Endodermal cell (in vitro differentiated cells): Measurements from ENCODE around the gene TDRD5. TPM values are rescaled to one million over a fixed set of nuclear protein-coding genes. Genes with fewer than 3 reads are reported as not detected.

Experiments
- DNase-seq: peaks from one replicate; pipeline ENCODE4 v3.0.0-alpha.2; 2017
- H3K27ac ChIP-seq: 2 replicates; pipeline ENCODE4 v1.5.1; 2013; ENCODE audit warnings: mild to moderate bottlenecking, low read depth, low read length, moderate library complexity
- H3K27me3 ChIP-seq: 2 replicates; pipeline ENCODE4 v1.6.1; 2013; ENCODE audit warnings: mild to moderate bottlenecking, low read length, moderate library complexity; ENCODE audit not compliant: insufficient read depth, control insufficient read depth, poor library complexity, severe bottlenecking
- H3K36me3 ChIP-seq: 2 replicates; pipeline ENCODE4 v1.7.0; 2013; ENCODE audit warnings: mild to moderate bottlenecking, low read length, moderate library complexity; ENCODE audit not compliant: control insufficient read depth, insufficient read depth
- H3K4me1 ChIP-seq: one replicate; pipeline ENCODE4 v1.7.0; 2013; ENCODE audit warnings: low read length; ENCODE audit not compliant: control insufficient read depth, insufficient read depth
- H3K4me3 ChIP-seq: 2 replicates; pipeline ENCODE4 v1.5.1; 2013; ENCODE audit warnings: mild to moderate bottlenecking, low read length, moderate library complexity
- H3K9ac ChIP-seq: 2 replicates; pipeline ENCODE4 v1.6.1; 2013; ENCODE audit warnings: mild to moderate bottlenecking, low read length, moderate library complexity; ENCODE audit not compliant: poor library complexity, severe bottlenecking; ENCODE audit errors: extremely low read depth
- H3K9me3 ChIP-seq: 2 replicates; pipeline ENCODE4 v1.6.1; 2013; ENCODE audit warnings: mild to moderate bottlenecking, low read length, moderate library complexity; ENCODE audit not compliant: control insufficient read depth
- H3K27ac Mint-ChIP-seq: 2 replicates; pipeline ENCODE4 v1.8.0; 2020; ENCODE audit warnings: mixed read lengths
- H3K27me3 Mint-ChIP-seq: 2 replicates; pipeline ENCODE4 v1.8.0; 2021; ENCODE audit warnings: mild to moderate bottlenecking, mixed read lengths; ENCODE audit not compliant: insufficient read depth
- H3K36me3 Mint-ChIP-seq: 2 replicates; pipeline ENCODE4 v1.8.0; 2020; ENCODE audit warnings: low read depth, mixed read lengths
- H3K4me1 Mint-ChIP-seq: 2 replicates; pipeline ENCODE4 v1.8.0; 2020; ENCODE audit warnings: mixed read lengths
- H3K4me3 Mint-ChIP-seq: 2 replicates; pipeline ENCODE4 v1.8.0; 2020; ENCODE audit warnings: mild to moderate bottlenecking, moderate library complexity, mixed read lengths
- H3K9me3 Mint-ChIP-seq: 2 replicates; pipeline ENCODE4 v1.8.0; 2020; ENCODE audit warnings: mild to moderate bottlenecking, mixed read lengths
- WGBS, 2 experiments: methylation state at CpG; one replicate each; pipeline versions ENCODE4 v1.1.5 to v1.1.7; 2013; ENCODE audit warnings: missing lambda C conversion rate in 2 of 2, mixed read lengths in 1 of 2; ENCODE audit not compliant: insufficient coverage in 1 of 2, insufficient read length in 1 of 2; 5-methylcytosine and 5-hydroxymethylcytosine counted together
- total RNA-seq, 2 donors: library from RNA; stranded (reverse); fragmentation: NEBNext Ultra II Directional in 1 of 2; extraction: Animal tissue kit (Norgen Biotek cat#: 25700) in 1 of 2; gene quantifications; 2 replicates in 1 of 2; 3 replicates in 1 of 2; pipeline ENCODE4 v1.2.1, GENCODE V29; 2021
- TF ChIP-seq, protein P1 (sequence below): fragments of 200-600 bp; sonication (generic); conservative IDR thresholded peaks from 2 replicates; pipeline ENCODE4 v1.5.0; 2021; ENCODE audit warnings: antibody characterized with exemption, mild to moderate bottlenecking

TDRD5 gene
- total RNA-seq, 2 donors from 2014 or later: 0.18 to 0.64 TPM

DNA sequence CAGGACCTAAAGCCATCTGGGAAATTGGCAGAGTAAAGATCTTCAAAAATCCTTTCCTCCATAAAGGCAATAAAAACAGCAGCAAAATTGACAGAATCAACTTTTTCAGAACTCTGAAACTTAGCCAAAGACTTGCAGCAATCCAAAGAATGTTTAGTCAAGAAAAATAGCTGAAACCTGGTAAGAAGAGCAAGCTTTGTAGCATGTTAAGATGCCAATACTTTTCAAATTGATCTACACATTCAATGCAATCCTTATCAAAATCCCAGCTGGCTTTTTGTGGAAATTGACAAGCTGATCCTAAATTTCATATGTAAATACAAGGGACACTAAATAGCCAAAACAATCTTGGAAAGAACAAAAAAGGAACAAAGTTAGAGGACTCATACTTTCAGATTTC is 127.6 kb downstream of the TDRD5 start:
- no peak overlapping the region for H3K4me3 ChIP-seq
- H3K9me3 ChIP-seq: peaks cover 38% of the 10 kb centered on the region
- H3K9ac ChIP-seq: no peak overlapping the region
- no peaks in the 10 kb centered on the region for H3K4me1 Mint-ChIP-seq
- TF ChIP-seq, protein P1, sequence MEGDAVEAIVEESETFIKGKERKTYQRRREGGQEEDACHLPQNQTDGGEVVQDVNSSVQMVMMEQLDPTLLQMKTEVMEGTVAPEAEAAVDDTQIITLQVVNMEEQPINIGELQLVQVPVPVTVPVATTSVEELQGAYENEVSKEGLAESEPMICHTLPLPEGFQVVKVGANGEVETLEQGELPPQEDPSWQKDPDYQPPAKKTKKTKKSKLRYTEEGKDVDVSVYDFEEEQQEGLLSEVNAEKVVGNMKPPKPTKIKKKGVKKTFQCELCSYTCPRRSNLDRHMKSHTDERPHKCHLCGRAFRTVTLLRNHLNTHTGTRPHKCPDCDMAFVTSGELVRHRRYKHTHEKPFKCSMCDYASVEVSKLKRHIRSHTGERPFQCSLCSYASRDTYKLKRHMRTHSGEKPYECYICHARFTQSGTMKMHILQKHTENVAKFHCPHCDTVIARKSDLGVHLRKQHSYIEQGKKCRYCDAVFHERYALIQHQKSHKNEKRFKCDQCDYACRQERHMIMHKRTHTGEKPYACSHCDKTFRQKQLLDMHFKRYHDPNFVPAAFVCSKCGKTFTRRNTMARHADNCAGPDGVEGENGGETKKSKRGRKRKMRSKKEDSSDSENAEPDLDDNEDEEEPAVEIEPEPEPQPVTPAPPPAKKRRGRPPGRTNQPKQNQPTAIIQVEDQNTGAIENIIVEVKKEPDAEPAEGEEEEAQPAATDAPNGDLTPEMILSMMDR: no peak
- no peak overlapping the region for H3K27ac Mint-ChIP-seq
- H3K27ac ChIP-seq: no peak overlapping the region
- H3K4me3 Mint-ChIP-seq: no peak overlapping the region
- no peaks in the 10 kb centered on the region for H3K4me1 ChIP-seq
- H3K36me3 Mint-ChIP-seq: no peaks in the 10 kb centered on the region
- DNase-seq: no peak
- peaks cover 3% of the 10 kb centered on the region for H3K27me3 Mint-ChIP-seq
- peaks cover 29% of the 10 kb centered on the region for H3K9me3 Mint-ChIP-seq
- no peaks in the 10 kb centered on the region for H3K36me3 ChIP-seq
- no peaks in the 10 kb centered on the region for H3K27me3 ChIP-seq

DNA sequence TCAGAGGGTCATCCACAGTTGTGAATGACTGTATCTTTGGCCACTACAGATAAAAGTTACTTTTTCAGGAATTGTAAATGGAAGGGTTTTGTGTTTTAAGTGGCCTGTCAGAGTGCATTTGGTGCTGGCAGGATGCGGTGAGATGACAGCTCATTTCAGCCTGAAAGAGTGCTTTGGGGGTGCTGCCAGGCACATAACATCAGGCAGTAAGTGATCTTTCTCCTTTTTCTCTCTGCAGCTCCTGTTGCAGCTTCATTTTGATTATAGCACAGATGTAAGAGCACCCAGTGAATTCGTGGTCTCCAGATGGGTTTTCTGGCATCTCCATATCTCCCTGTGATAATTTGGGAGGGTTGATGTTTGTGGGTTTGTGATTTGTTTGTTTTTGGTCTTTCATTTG is 136.6 kb downstream of the TDRD5 start:
- Histone ChIP-seq H3K9ac (no peak overlapping the region), H3K27me3 (peaks cover 5% of the 10 kb centered on the region), H3K9me3 (no peaks in the 10 kb centered on the region), H3K4me1 (no peaks in the 10 kb centered on the region), H3K36me3 (no peaks in the 10 kb centered on the region), H3K27ac (no peak overlapping the region), H3K4me3 (no peak overlapping the region)
- Mint-ChIP-seq H3K9me3 (no peaks in the 10 kb centered on the region), H3K27ac (no peak overlapping the region), H3K4me3 (no peak overlapping the region), H3K27me3 (peaks cover 3% of the 10 kb centered on the region), H3K36me3 (no peaks in the 10 kb centered on the region), H3K4me1 (no peaks in the 10 kb centered on the region)
- TF ChIP-seq, protein P1: no peak
- DNase-seq: no peak
- 43 to 72% methylated on average over 1 to 2 of the region's 2 CpGs for WGBS, 2 experiments

DNA sequence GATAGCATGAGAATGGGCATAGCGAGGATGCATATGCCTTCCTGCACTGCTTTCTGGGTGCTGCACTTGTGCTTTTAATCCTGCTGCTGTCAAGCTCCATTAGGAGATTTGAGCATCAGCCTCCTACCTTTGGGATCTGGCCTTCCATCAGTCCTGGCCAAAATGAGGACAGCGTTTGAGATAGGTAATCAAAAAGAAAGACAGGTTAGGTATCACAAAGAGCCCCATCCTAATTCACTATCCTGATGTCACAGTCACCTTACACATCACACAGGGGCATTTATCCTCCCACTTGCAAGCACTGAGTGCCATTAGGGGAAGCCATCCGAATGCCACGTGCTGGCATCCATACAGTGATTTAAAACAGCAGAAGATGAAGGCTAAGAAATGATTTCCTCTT is 138.2 kb downstream of the TDRD5 start:
- Histone ChIP-seq H3K36me3 (no peaks in the 10 kb centered on the region), H3K9ac (no peak overlapping the region), H3K9me3 (no peaks in the 10 kb centered on the region), H3K4me1 (no peaks in the 10 kb centered on the region), H3K4me3 (no peak overlapping the region), H3K27me3 (peaks cover 5% of the 10 kb centered on the region), H3K27ac (no peak overlapping the region)
- no peak overlapping the region for H3K4me3 Mint-ChIP-seq
- TF ChIP-seq, protein P1: no peak
- H3K27ac Mint-ChIP-seq: no peak overlapping the region
- peaks cover 5% of the 10 kb centered on the region for H3K4me1 Mint-ChIP-seq
- WGBS, 2 experiments: 91 to 100% methylated on average over 2 to 4 of the region's 4 CpGs
- no peaks in the 10 kb centered on the region for H3K36me3 Mint-ChIP-seq
- H3K9me3 Mint-ChIP-seq: no peaks in the 10 kb centered on the region
- DNase-seq: no peak
- peaks cover 3% of the 10 kb centered on the region for H3K27me3 Mint-ChIP-seq
